Endothelial cell of umbilical vein (primary cell): ENCODE results near the gene C2orf42. TPM values are rescaled to one million over a fixed set of nuclear protein-coding genes. Genes with fewer than 3 reads are reported as not detected.
A peak's percentile ranks its signal among the peaks of the same experiment; 100 is the strongest.

Source experiments
- Bru-seq: library from RNA; stranded (reverse); fragments of 400-500 nt; gene quantifications from one replicate; lab custom pipeline; 2021; lab: Mats Ljungman, UMichigan
- BruChase-seq, 2 experiments: library from RNA; stranded (reverse); fragments of 400-500 nt; gene quantifications; one replicate each; lab custom pipeline; 2021; lab: Mats Ljungman, UMichigan
- BruUV-seq: library from RNA; stranded (reverse); fragments of 400-500 nt; replicated peaks from 2 replicates; lab custom pipeline; 2021; lab: Mats Ljungman, UMichigan
- CTCF ChIA-PET: fragments of 300-600, 350-600 bp; sonication (Branson Sonifier 250); formaldehyde crosslinking; loops from one replicate; lab custom pipeline; 2021; ENCODE audit warnings: antibody characterized with exemption, inconsistent platforms; lab: Charles Lee
- POLR2A ChIA-PET: fragments of 300-600, 350-600 bp; sonication (Branson Sonifier 250); formaldehyde crosslinking; loops from one replicate; lab custom pipeline; 2021; ENCODE audit warnings: antibody characterized with exemption, inconsistent platforms; lab: Charles Lee
- DNase-seq: peaks from one replicate; pipeline ENCODE4 v3.0.0-alpha.2; 2011; ENCODE audit warnings: low read depth, low spot score
- FAIRE-seq: peaks from 2 replicates; lab custom pipeline; 2011; peaks lifted over from hg19 to GRCh38; lab: Jason Lieb, UNC
- H2AFZ ChIP-seq: 2 replicates; pipeline ENCODE4 v1.6.0; 2012; ENCODE audit warnings: low read depth, low read length, control low read depth, inconsistent platforms
- H3K27ac ChIP-seq: 2 replicates; pipeline ENCODE4 v1.5.1; 2011; ENCODE audit warnings: low read depth, mild to moderate bottlenecking, control low read depth, low read length, moderate library complexity; ENCODE audit not compliant: insufficient read depth
- H3K27me3 ChIP-seq, 2 experiments: 2 replicates each; pipeline versions ENCODE4 v1.6.0 to v1.6.1; 2011; ENCODE audit warnings: low read length in 2 of 2, mixed read lengths in 1 of 2; ENCODE audit not compliant: control insufficient read depth in 2 of 2, insufficient read depth in 2 of 2
- H3K36me3 ChIP-seq, 2 experiments: 2 replicates in 1 of 2; 3 replicates in 1 of 2; pipeline ENCODE4 v1.5.1; 2011; ENCODE audit warnings: low read length in 2 of 2, mild to moderate bottlenecking in 1 of 2, moderate library complexity in 1 of 2; ENCODE audit not compliant: control insufficient read depth in 2 of 2, insufficient read depth in 2 of 2; ENCODE audit errors: extremely low read depth in 1 of 2
- H3K4me1 ChIP-seq: 3 replicates; pipeline ENCODE4 v1.5.1; 2011; ENCODE audit warnings: mild to moderate bottlenecking, low read length; ENCODE audit not compliant: control insufficient read depth, insufficient read depth; ENCODE audit errors: extremely low read depth
- H3K4me2 ChIP-seq: 2 replicates; pipeline ENCODE4 v1.6.1; 2011; ENCODE audit warnings: low read length, control low read depth, mixed read lengths; ENCODE audit not compliant: insufficient read depth
- H3K4me3 ChIP-seq, 3 experiments: fragments of 200-600 bp in 1 of 3; sonication (generic), shearing (Covaris generic) in 1 of 3; replicated peaks in 1 of 3; 2 replicates each; pipeline ENCODE4 v1.5.1; 2011 to 2016; ENCODE audit warnings: control low read depth in 3 of 3, low read length in 3 of 3, mild to moderate bottlenecking in 2 of 3, inconsistent platforms in 1 of 3, low read depth in 1 of 3, moderate library complexity in 1 of 3; ENCODE audit not compliant: insufficient read depth in 1 of 3
- H3K79me2 ChIP-seq: 2 replicates; pipeline ENCODE4 v1.6.0; 2012; ENCODE audit warnings: low read length, inconsistent platforms; ENCODE audit not compliant: control insufficient read depth, insufficient read depth
- H3K9ac ChIP-seq: replicated peaks from 2 replicates; pipeline ENCODE3; 2011; ENCODE audit warnings: low read length, control low read depth; ENCODE audit not compliant: insufficient read depth; ENCODE audit errors: extremely low read depth
- H3K9me1 ChIP-seq: replicated peaks from 3 replicates; pipeline ENCODE4 v1.6.0; 2011; ENCODE audit warnings: mild to moderate bottlenecking, low read length; ENCODE audit not compliant: control insufficient read depth, insufficient read depth; ENCODE audit errors: extremely low read depth
- H3K9me3 ChIP-seq: replicated peaks from 2 replicates; pipeline ENCODE4 v1.5.1; 2012; ENCODE audit warnings: low read length, inconsistent platforms; ENCODE audit not compliant: control insufficient read depth, insufficient read depth
- H4K20me1 ChIP-seq: replicated peaks from 2 replicates; pipeline ENCODE3; 2011; ENCODE audit warnings: mild to moderate bottlenecking, low read length; ENCODE audit not compliant: control insufficient read depth, insufficient read depth; ENCODE audit errors: extremely low read depth
- CTCF ChIP-seq, 2 donors: IDR thresholded peaks; 1 replicate in 1 of 2; 2 replicates in 1 of 2; pipeline ENCODE4 v1.5.1; 2011; ENCODE audit warnings: low read length in 2 of 2, mild to moderate bottlenecking in 2 of 2, moderate library complexity in 2 of 2, control low read depth in 1 of 2, inconsistent platforms in 1 of 2, low read depth in 1 of 2; ENCODE audit not compliant: insufficient read depth in 1 of 2; ENCODE audit errors: extremely low read depth in 1 of 2
- FOS ChIP-seq: IDR thresholded peaks from 2 replicates; pipeline ENCODE4 v1.6.1; 2011; ENCODE audit warnings: mild to moderate bottlenecking, low read length, moderate library complexity, borderline replicate concordance; ENCODE audit not compliant: insufficient read depth
- GATA2 ChIP-seq: IDR thresholded peaks from 2 replicates; pipeline ENCODE4 v1.7.0; 2011; ENCODE audit warnings: low read depth, mild to moderate bottlenecking, moderate library complexity, mixed read lengths, low read length; ENCODE audit not compliant: insufficient read length, insufficient read depth
- MYC ChIP-seq: IDR thresholded peaks from one replicate; pipeline ENCODE4 v1.6.1; 2011; ENCODE audit warnings: mild to moderate bottlenecking, low read depth, low read length
- POLR2A ChIP-seq: IDR thresholded peaks from 2 replicates; pipeline ENCODE4 v1.6.1; 2012; ENCODE audit warnings: low read depth, mild to moderate bottlenecking, control low read depth, low read length
- POLR2AphosphoS5 ChIP-seq: IDR thresholded peaks from 2 replicates; pipeline ENCODE4 v1.6.1; 2012; ENCODE audit warnings: low read depth, mild to moderate bottlenecking, control low read depth, low read length, moderate library complexity; ENCODE audit not compliant: insufficient read depth
- dilution Hi-C: fragments of 300-500 bp; cut with MboI; formaldehyde crosslinking; loops from one replicate; pipeline ENCODE4 v1.15.0; 2019; ENCODE audit warnings: low sequenced_read_pairs; ENCODE audit not compliant: extremely low pct_ligation_motif_present
- intact Hi-C: fragments of 100-400 bp; cut with micrococcal nuclease; formaldehyde crosslinking; loops from one replicate; pipeline ENCODE4 v1.10.0; 2022
- long read RNA-seq: library from polyadenylated mRNA; stranded (forward); transcript quantifications from one replicate; pipeline ENCODE4 v2.0.0, GENCODE V29; 2021
- polyA minus RNA-seq, 3 experiments: library from RNA; depleted of rRNA, polyadenylated mRNA; stranded (reverse); fragments of >200 nt; gene quantifications; 1 replicate in 1 of 3; 2 replicates in 2 of 3; pipeline ENCODE4 v1.2.3, GENCODE V29; 2011
- polyA plus RNA-seq, 4 experiments: library from polyadenylated mRNA; depleted of rRNA in 3 of 4; stranded (reverse) in 3 of 4; unstranded in 1 of 4; fragments of >200 nt; gene quantifications; 2 replicates each; pipeline versions ENCODE4 v1.2.1 to v1.2.3, GENCODE V29; 2011 to 2012; ENCODE audit warnings: missing spikeins in 1 of 4
- total RNA-seq: library from RNA; stranded (reverse); gene quantifications from 2 replicates; pipeline ENCODE4 v1.2.3, GENCODE V29; 2021
- TF ChIP-seq, protein P1 (sequence below): IDR thresholded peaks from 2 replicates; pipeline ENCODE4 v1.6.1; 2011; ENCODE audit not compliant: insufficient read depth, insufficient read length

Gene C2orf42
- 12.0 and 13.1 TPM in 2 replicates for total RNA-seq
- 6.8 and 7.9 TPM in 2 replicates for polyA plus RNA-seq
- polyA plus RNA-seq (2011; cell fraction: cytosol; rRNA removed): 5.3 and 6.2 TPM in 2 replicates
- polyA plus RNA-seq (2011; cell fraction: nucleus; rRNA removed): 15.3 and 17.6 TPM in 2 replicates
- 6.9 and 7.1 TPM in 2 replicates for polyA plus RNA-seq (2012)
- polyA minus RNA-seq: 22.1 and 26.4 TPM in 2 replicates
- 16.1 TPM for polyA minus RNA-seq (2011; cell fraction: cytosol; rRNA and poly(A)+ RNA removed)
- polyA minus RNA-seq (2011; cell fraction: nucleus; rRNA and poly(A)+ RNA removed): 21.7 and 22.3 TPM in 2 replicates
- Bru-seq, nascent RNA: percentile 55 among the genes with signal in this experiment
- BruChase-seq, experiment 1, labeled RNA remaining after a 6-hour chase: percentile 51 among the genes with signal in this experiment
- BruChase-seq, experiment 2, labeled RNA remaining after a 2-hour chase: percentile 52 among the genes with signal in this experiment
- long read RNA-seq, transcript C2orf42-201 (10 exons, 2,581 nt): major isoform, 11 of 23 reads
- long read RNA-seq, partial matches to known transcripts: 1 of 23 reads
- long read RNA-seq, other reads (novel, unspliced or antisense): 10 of 23 reads

DNA sequence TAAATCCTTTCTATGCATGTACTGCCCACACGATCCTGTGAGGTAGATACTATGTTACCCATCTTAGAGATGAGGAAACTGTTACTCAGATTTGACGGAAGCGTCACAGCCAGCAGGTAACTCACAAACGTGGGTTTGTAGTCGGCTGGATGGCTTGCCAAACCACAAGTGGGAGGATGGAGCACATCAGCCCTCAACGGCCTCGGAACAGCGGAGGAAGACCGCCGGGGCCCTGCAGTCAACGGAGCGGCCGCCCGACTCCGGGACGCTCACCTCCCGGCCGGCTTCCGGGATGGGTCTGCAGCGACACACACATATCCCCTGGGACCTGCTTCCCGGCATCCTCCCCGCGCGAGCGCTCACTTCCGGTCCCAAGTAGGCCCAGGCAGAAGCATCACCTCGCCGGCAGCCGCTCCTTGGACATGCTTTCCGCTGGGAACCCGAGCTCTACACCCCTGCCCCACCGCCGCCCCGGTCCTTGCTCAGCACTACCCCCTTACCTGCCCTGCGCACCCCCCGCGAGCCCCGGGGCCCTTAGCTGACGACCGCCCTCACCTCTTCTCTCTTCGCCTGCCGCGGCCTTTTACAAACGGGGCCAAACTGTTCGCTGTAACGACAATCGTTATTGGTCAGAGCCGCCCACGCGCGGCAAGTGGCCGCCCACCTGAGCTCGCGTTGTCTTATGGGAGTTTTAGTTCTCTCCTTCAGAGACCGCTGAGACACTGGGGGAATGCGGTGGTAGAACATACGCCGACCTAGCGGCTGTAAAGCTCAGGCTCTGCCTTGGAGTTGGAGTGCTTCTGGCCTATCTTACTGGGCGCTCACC lies at the start of gene C2orf42:
C2orf42 (minus strand) TSS at position 602 of the 826 bp plus-strand sequence. CDS start 9,034 bp downstream, outside the sequence.
- dilution Hi-C loops: no loop called here
- Histone ChIP-seq H3K9ac (peak within 1 kb of the TSS; percentile 84), H3K79me2 (peaks cover 2% of the 10 kb centered on the region), H3K9me3 (no peaks in the 10 kb centered on the region), H4K20me1 (no peaks in the 10 kb centered on the region), H3K27ac (peak within 1 kb of the TSS; percentile 67), H2AFZ (peak within 1 kb of the TSS; percentile 76), H3K9me1 (no peaks in the 10 kb centered on the region), H3K4me3 (peak within 1 kb of the TSS; percentile 52 to 73 (median 60)), H3K4me1 (no peaks in the 10 kb centered on the region), H3K27me3 (no peaks in the 10 kb centered on the region), H3K36me3 (no peaks in the 10 kb centered on the region), H3K4me2 (peak within 1 kb of the TSS; percentile 93)
- FAIRE-seq (peak; percentile 99), DNase-seq (peak; percentile 98)
- no peak for TF ChIP-seq MYC
- TF ChIP-seq FOS: no peak
- TF ChIP-seq, protein P1, sequence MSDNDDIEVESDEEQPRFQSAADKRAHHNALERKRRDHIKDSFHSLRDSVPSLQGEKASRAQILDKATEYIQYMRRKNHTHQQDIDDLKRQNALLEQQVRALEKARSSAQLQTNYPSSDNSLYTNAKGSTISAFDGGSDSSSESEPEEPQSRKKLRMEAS: no peak
- TF ChIP-seq CTCF (IDR thresholded peaks at IDR 0.05; ENCODE audit: extremely low read depth in 1 of 2, insufficient read depth in 1 of 2, low read depth in 1 of 2, low read length in 2 of 2): peak in 1 of 2 donors; percentile 23
- TF ChIP-seq GATA2: no peak
- TF ChIP-seq POLR2A: peak; percentile 98
- TF ChIP-seq POLR2AphosphoS5: peak; percentile 98
- POLR2A ChIA-PET: interaction anchor here (0.8 to 1.2 kb wide), 5 partner anchors 35 to 276 kb away, joined by 3 to 13 read pairs (median 4); partner anchors contain the start of gene MXD1
- TSS peak; percentile 90 for BruUV-seq
- CTCF ChIA-PET: interaction anchor here (0.8 to 1.9 kb wide), 9 partner anchors 9 to 466 kb away, joined by 3 to 8 read pairs (median 4); partner anchors contain the start of genes FAM136A and MXD1
- intact Hi-C loops: loop anchor here (1.0 to 2.0 kb wide), 2 partner anchors 104 to 276 kb away; partner anchors contain the start of gene PCBP1
